ENCODE measurements around the gene ARRDC3. TPM values are rescaled to one million over a fixed set of nuclear protein-coding genes. Genes with fewer than 3 reads are reported as not detected.

ARRDC3 gene
- total RNA-seq = 100 to 1,000 TPM in 1 of 4 donors, 10 to 100 TPM in 3; 58.2 to 121 (median 76.1) TPM

GRCh38 chr5:91383027-91383955 is at the start of gene ARRDC3:
Gene ARRDC3 (minus strand): TSS chr5:91383317. CDS start chr5:91383092, 225 bp downstream.
- Histone ChIP-seq H3K4me1 (peaks cover 0 to 18% (median 10%) of the 10 kb centered on the region in 4 donors), H3K9me3 (no peaks in the 10 kb centered on the region), H3K27ac (peak within 1 kb of the TSS; percentile 97 to 99 (median 98)), H3K27me3 (no peaks in the 10 kb centered on the region), H3K36me3 (no peaks in the 10 kb centered on the region), H3K4me3 (peak within 1 kb of the TSS; percentile 54 to 82 (median 76))
- peak; percentile 97 to 99 for TF ChIP-seq POLR2A (IDR thresholded peaks at IDR 0.05)
- TF ChIP-seq EP300 (IDR thresholded peaks at IDR 0.05) = peak in 1 of 2 donors; percentile 100
- TF ChIP-seq CTCF (IDR thresholded peaks at IDR 0.05) = peak in 2 of 5 experiments; percentile 27 to 36
- peak; percentile 93 for DNase-seq (ENCODE audit: low spot score in 2 of 2)
- 0 to 1% methylated on average over 37 to 49 of the region's 49 CpGs for WGBS, 2 donors

GRCh38 chr5:91430949-91431348 is 47.8 kb upstream of the ARRDC3 start:
- peaks cover 0 to 10% (median 0%) of the 10 kb centered on the region in 4 donors for H3K9me3 ChIP-seq
- no peak for DNase-seq (ENCODE audit: low spot score in 2 of 2)
- no peak overlapping the region for H3K4me3 ChIP-seq
- H3K27ac ChIP-seq = no peak overlapping the region
- TF ChIP-seq CTCF (IDR thresholded peaks at IDR 0.05) (no peak), EP300 (IDR thresholded peaks at IDR 0.05) (no peak), POLR2A (IDR thresholded peaks at IDR 0.05) (no peak)
- H3K4me1 ChIP-seq = no peaks in the 10 kb centered on the region
- no peaks in the 10 kb centered on the region for H3K27me3 ChIP-seq
- H3K36me3 ChIP-seq = no peaks in the 10 kb centered on the region

- no peaks in the 10 kb centered on the region for H3K36me3 ChIP-seq
- DNase-seq (ENCODE audit: low spot score in 2 of 2) = no peak
- no peaks in the 10 kb centered on the region for H3K4me1 ChIP-seq
- WGBS, 2 donors = 55 to 78% methylated on average over 2 of the region's 2 CpGs
- H3K9me3 ChIP-seq = peaks cover 0 to 10% (median 0%) of the 10 kb centered on the region in 4 donors
- H3K27ac ChIP-seq = no peak overlapping the region
- H3K4me3 ChIP-seq = no peak overlapping the region
- no peak for TF ChIP-seq CTCF (IDR thresholded peaks at IDR 0.05)
- no peak for TF ChIP-seq POLR2A (IDR thresholded peaks at IDR 0.05)
- TF ChIP-seq EP300 (IDR thresholded peaks at IDR 0.05) = no peak
- no peaks in the 10 kb centered on the region for H3K27me3 ChIP-seq
Measured at GRCh38 chr5:91424638-91425436, 41.7 kb upstream of the ARRDC3 start.

GRCh38 chr5:91423871-91424270 is 40.8 kb upstream of the ARRDC3 start:
- no peaks in the 10 kb centered on the region for H3K27me3 ChIP-seq
- no peak for DNase-seq (ENCODE audit: low spot score in 2 of 2)
- peaks cover 0 to 6% (median 0%) of the 10 kb centered on the region in 4 donors for H3K9me3 ChIP-seq
- 72 to 84% methylated on average over 2 of the region's 2 CpGs for WGBS, 2 donors
- no peaks in the 10 kb centered on the region for H3K36me3 ChIP-seq
- H3K4me1 ChIP-seq = peaks cover 0 to 6% (median 0%) of the 10 kb centered on the region in 4 donors
- TF ChIP-seq POLR2A (IDR thresholded peaks at IDR 0.05) (no peak), CTCF (IDR thresholded peaks at IDR 0.05) (no peak), EP300 (IDR thresholded peaks at IDR 0.05) (no peak)
- H3K4me3 ChIP-seq = no peak overlapping the region
- no peak overlapping the region for H3K27ac ChIP-seq
